ENCODE data around the gene KCNK3.
A peak's percentile ranks its signal among the peaks of the same experiment; 100 is the strongest.

KCNK3 gene

DNA sequence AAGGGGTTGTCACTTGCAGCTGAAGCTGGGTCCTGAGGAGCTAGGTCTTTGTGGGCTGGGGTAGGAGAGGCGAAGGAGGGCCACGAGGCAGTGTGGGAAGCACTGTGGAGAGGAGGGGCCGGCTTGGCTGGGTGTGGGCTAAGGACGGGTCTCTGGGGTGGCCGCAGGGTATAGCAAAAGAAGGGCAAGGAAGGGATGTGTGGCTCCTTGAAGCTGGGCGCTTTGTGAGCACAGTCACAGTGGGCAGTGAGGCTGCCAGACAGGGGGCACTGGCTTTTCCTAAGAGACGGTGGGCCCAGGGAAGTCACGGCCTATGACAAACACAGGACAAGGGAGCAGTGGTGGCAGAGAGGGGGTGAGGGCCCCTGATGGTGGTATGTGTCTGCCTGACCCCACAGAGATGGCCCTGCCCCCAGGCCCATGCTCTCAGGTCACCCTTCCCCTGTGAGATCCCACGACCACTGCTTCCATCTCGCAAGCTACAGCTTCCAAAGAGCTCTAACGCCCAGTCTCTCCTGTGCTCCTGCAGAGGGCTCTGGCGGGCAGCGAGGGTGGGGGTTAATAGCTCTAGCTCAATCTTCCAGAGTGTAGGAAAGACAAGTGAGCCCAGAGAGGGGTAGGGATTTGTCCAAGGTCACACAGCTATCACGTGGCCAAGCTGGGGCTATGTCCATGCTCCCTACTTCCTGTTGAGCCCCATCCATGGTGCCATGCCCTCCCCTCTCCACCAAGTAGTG is 32.4 kb downstream of the KCNK3 start:
- DNase-seq (ENCODE audit: extremely low spot score, insufficient read length, low read depth) (no peak), FAIRE-seq (no peak)

DNA sequence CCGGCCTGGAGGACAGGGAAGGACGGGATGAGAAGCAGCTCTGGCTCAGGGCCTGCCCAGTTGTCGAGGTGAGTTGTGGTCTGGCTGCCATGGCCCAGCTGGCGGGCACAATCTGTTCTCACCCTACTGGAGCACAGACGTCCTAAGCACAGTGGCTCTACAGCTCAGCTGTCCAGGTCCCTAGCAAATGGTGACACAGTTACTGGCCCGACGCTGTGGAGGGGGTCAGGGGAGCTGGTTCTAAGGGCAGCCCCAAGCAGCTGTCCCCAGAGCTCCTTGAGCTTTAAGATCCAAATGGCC is 32.9 kb downstream of the KCNK3 start:
- DNase-seq (ENCODE audit: extremely low spot score, insufficient read length, low read depth) (no peak), FAIRE-seq (no peak)

DNA sequence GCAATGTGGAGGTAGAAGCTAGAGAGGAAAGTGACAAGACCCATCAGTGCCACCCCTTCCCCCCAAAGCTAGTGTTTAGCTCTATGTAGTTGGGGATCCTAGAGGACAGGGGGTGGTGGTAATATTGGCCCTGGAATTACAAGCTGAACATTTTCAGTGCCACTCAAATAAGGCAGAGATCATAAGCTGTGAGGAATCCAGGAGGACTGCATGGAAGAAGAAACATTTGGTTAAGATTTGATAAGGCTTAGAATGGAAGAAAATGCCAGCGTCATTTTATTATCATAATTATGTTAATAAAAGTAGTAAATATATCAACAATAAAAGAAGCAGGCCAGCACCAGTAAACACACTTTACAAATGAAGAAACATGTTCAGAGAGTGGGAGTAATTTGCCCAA is 33.7 kb downstream of the KCNK3 start:
- DNase-seq (ENCODE audit: extremely low spot score, insufficient read length, low read depth) = no peak
- FAIRE-seq = no peak

- no peak for FAIRE-seq
- no peak for DNase-seq (ENCODE audit: extremely low spot score, insufficient read length, low read depth)
Measured at GRCh38 chr2:26727641-26728561, 35.4 kb downstream of the KCNK3 start.

GRCh38 chr2:26729311-26729710 is 36.8 kb downstream of the KCNK3 start:
- FAIRE-seq (no peak), DNase-seq (ENCODE audit: extremely low spot score, insufficient read length, low read depth) (no peak)

DNA sequence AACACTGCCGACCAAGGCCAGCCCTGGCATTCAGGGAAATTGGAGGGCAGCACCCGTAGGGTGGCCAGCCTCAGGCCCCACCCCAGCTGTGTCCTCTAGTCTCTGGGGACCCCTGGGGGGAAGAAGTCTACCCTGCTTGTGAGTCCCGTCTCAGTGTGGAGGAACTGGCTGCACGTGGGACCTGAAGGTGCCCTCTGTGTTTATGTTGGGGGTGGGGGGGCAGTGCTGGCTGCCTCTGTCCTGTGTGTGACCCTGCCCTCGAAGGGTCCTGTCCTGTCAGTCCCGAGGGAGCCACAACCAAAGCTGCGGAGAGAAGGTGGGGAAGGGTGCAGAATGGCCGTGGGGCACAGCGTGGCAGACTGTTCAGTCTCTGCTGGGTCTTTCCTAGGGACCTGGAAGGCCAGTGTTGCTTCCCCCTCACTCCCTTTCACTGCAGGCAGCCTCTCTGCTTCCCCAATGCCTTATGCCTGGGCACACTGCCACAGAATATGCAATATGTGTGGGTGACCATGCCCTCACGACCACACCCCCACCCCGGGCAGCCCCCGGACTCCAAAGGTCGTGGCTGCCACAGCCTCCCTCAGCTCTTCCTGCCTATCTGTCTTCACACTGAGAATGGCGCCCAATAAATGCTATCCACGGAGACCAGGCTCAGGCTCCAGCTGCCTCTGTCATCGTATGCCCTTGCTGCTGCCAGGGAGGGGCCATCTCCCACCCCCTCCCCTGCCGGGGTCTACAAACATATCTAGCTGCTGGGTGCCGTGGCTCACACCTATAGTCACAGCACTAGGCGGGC is 38.2 kb downstream of the KCNK3 start:
- DNase-seq (ENCODE audit: extremely low spot score, insufficient read length, low read depth) = no peak
- no peak for FAIRE-seq

GRCh38 chr2:26731714-26732113 is 39.2 kb downstream of the KCNK3 start:
- FAIRE-seq (no peak), DNase-seq (ENCODE audit: extremely low spot score, insufficient read length, low read depth) (no peak)

DNA sequence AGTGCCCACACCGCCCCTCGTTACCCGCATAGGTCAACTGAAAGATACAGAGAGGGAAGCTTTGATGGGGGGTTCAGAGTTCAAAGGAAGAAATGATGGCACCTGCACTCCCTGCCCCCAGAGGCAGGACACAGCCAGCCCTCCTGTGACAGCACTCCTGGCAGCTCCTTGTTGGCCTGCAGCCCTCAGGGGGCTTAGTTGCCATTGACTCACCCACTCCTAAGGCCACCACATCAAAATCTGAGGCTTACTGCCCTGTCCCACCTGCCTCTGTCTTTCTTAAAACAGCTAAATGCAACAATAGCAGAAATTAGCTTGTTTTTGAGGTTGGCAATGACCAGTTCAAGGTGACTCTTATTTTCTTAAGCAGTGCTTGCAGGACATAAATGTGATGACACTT is 39.9 kb downstream of the KCNK3 start:
- no peak for DNase-seq (ENCODE audit: extremely low spot score, insufficient read length, low read depth)
- no peak for FAIRE-seq

DNA sequence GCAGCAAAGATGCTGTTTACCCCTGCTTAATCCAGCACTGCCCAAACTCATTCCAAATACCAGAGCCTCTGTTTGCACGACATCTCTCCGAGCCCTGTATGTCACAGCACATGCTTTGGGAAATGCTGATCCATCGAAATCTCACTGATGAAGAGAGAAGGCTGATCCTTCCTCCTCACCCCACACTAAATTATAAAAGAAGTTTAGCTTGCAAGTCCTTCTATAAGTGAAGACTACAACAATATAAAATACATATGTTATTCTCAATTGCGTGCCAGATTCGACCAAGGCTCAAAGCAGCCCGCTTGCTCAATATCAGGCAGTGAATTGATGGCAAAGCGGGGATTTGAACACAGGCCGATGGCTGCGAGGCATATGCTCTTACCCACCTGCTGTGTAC is 40.9 kb downstream of the KCNK3 start:
- no peak for DNase-seq (ENCODE audit: extremely low spot score, insufficient read length, low read depth)
- no peak for FAIRE-seq

DNA sequence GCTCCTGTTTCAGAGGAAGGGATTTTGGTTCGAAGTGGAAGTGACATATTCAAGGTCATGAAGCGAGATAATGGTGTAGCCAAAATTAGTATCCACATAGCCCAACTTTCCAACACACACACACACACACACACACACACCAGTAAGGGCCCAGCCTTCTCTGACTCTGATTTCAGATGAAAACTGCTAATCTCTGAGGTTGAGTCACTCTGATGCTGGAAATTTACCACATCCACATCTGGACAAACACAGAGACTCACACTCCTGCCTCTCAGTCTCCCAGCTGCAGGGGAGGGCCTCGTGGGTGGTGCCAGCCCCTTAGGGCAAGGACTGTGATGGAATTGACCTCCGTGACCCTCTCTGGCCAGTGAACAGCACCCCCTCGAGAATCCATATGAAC is 42.6 kb downstream of the KCNK3 start:
- no peak for FAIRE-seq
- no peak for DNase-seq (ENCODE audit: extremely low spot score, insufficient read length, low read depth)

- FAIRE-seq = no peak
- DNase-seq (ENCODE audit: extremely low spot score, insufficient read length, low read depth) = no peak
Measured at GRCh38 chr2:26735883-26736588, 43.5 kb downstream of the KCNK3 start.

DNA sequence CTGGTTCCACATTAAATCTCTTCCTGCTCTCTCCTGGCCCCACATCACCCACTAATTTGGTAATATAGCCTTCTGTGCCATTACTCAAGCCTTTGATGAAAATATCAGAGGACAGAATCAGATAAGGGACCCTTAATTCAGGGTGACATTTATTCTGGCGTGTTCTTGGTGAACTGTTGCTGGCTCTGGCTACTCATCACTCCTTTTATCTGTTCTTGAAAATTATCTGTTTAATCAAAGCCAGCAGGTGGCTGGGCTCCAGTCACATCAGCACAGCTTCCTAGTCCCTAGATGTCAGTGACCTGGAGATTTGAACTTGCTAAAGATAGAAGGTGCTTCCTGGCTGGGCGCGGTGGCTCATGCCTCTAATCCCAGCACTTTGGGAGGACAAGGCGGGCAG is 44.7 kb downstream of the KCNK3 start:
- DNase-seq (ENCODE audit: extremely low spot score, insufficient read length, low read depth) (no peak), FAIRE-seq (no peak)

DNA sequence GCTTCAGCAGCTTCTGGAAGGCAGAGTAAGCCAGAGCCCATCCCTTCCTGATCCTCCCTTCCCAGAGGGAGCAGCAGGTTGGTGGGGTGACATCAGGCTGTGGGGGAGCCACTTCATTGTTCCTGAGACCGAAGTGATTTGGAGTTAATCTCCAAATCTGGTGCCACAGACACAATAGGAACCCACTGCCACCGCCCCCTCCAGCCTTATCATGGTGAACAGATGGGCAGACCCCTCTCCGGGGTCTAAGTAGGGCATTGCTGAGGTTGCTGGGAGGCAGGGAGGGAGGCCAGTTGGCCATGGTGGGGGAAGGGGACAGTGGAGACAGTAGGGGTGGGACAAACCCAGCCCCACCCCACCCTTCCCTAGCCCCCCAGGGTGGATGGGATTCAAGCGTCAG is 46.0 kb downstream of the KCNK3 start:
- FAIRE-seq = no peak
- DNase-seq (ENCODE audit: extremely low spot score, insufficient read length, low read depth) = no peak

GRCh38 chr2:26739514-26739913 is 47.0 kb downstream of the KCNK3 start:
- FAIRE-seq (no peak), DNase-seq (ENCODE audit: extremely low spot score, insufficient read length, low read depth) (no peak)

GRCh38 chr2:26740346-26740745 is 47.8 kb downstream of the KCNK3 start:
- FAIRE-seq (no peak), DNase-seq (ENCODE audit: extremely low spot score, insufficient read length, low read depth) (no peak)

GRCh38 chr2:26740890-26741302 is 48.4 kb downstream of the KCNK3 start:
- FAIRE-seq (peak; percentile 24), DNase-seq (ENCODE audit: extremely low spot score, insufficient read length, low read depth) (no peak)

GRCh38 chr2:26742048-26742770 is 49.7 kb downstream of the KCNK3 start:
- no peak for FAIRE-seq
- DNase-seq (ENCODE audit: extremely low spot score, insufficient read length, low read depth) = no peak

DNA sequence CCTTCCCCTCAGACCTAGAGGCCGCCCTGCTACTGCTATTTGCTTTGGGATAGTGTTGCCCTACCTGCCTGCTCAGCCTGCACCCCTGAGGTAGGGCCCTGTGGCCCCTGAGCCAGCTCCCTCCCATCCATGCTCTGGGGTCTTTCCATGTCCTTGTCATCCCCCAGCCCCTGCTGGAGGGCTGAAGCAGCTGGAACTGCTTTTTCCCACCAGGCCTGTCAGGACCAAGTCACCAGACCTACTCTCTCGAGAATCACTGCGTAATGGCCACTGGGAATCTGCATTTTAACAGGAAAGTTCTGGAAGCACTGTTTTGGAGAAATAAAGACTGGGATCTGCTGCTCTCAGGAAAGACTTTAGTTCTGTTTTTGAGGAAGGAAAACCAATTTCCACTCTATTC is 51.3 kb downstream of the KCNK3 start:
- DNase-seq (ENCODE audit: extremely low spot score, insufficient read length, low read depth) (no peak), FAIRE-seq (no peak)

DNA sequence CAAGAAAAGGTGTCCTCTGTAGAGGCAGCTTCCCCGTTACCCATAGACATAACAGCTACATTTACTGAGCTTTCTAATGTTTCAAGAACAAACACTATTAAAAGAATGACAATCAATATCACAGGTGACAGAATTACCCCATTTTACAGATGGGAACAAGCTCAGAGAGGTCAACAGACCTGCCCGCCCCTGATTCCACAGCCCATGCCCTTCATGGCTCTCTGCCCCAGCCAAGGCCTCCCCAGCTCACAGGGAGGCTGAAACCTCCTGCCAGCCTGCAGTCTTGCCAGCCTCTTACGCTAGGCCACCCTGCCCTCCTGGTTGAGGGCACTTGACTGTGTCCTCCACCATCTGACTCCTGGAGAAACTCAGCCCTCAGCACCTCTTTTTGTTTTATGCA is 52.4 kb downstream of the KCNK3 start:
- DNase-seq (ENCODE audit: extremely low spot score, insufficient read length, low read depth) = no peak
- FAIRE-seq = no peak

All from GM18507 (cell line).